ENCODE measurements around the gene PEX12. TPM values are rescaled to one million over a fixed set of nuclear protein-coding genes. Genes with fewer than 3 reads are reported as not detected.
"Not testable (repeated sequence)": the region's sequence is repeated elsewhere in the genome, so short reads cannot be mapped to it uniquely, and the experiment has no call there.

PEX12 gene
- polyA plus RNA-seq, 1 donor (not counting 4 experiments of a cell fraction or from before 2014, with no cell fraction given): 6.4 TPM

DNA sequence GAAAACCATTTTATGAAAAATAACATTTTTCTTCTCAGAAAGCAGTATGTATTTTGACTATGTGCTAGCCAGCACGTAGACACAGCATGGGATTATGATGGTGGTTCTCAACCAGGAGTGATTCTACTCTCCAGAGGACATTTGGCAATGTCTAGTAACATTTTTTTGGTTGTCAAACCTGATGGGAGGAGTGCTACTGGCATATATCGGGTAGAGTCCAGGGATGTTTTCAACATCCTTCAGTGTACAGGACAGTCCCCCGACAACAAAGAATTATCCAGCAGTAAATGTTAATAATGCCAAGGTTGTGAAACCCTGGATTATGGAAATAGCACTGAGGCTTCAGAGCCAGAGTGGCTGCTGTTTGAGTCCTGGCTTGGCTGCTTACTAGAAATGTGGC, 36.4 kb upstream of the PEX12 start:
- peaks cover 3% of the 10 kb centered on the region for H4K20me1 ChIP-seq (ENCODE audit: control insufficient read depth, extremely low read depth, insufficient read depth, low read length)

DNA sequence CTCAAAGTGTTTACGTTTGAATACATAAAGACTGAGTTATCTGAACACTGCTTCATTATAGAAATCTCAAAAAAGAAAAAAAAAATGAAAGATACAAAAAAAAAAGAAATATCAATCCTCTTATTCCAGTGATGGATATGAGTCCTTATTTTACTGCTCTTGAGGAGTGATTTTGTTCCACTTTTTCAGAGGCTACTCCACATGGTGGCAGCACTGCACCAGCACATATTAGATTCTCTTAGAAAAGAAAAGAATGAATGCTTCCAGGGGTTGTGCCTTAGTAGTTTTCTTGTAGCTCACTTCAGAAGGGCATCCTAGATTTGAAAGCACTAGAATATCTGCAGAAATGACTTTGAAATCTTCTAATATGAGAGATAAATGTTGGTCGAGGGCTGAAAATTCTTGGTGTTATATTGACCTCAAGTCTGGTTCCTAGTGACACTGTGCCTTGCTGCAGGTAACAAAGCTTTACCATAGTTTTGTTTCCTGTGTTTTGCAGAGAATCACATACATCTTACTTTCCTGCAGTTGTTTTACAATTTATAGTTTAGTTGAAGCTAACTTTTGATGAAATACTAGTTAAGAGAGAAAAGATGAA, 34.7 kb upstream of the PEX12 start:
- Histone ChIP-seq H3K4me3 (ENCODE audit: control insufficient read depth in 2 of 3, extremely low read depth in 1 of 3, insufficient read depth in 2 of 3, low read depth in 1 of 3, low read length in 3 of 3) (no peak overlapping the region), H3K9me3 (ENCODE audit: control insufficient read depth, low read depth, low read length) (no peaks in the 10 kb centered on the region), H3K36me3 (ENCODE audit: control insufficient read depth in 2 of 2, extremely low read depth in 1 of 2, insufficient read depth in 2 of 2, low read length in 2 of 2) (peaks cover 15 to 35% of the 10 kb centered on the region in 2 experiments), H4K20me1 (ENCODE audit: control insufficient read depth, extremely low read depth, insufficient read depth, low read length) (peaks cover 3% of the 10 kb centered on the region), H2AFZ (ENCODE audit: control insufficient read depth, low read length) (no peak overlapping the region), H3K27me3 (ENCODE audit: control insufficient read depth, extremely low read depth, insufficient read depth, low read length) (no peaks in the 10 kb centered on the region), H3K27ac (ENCODE audit: control insufficient read depth, insufficient read depth, low read length) (no peak overlapping the region), H3K79me2 (ENCODE audit: control insufficient read depth, insufficient read depth, low read length) (peaks cover 20% of the 10 kb centered on the region), H3K9me1 (ENCODE audit: control insufficient read depth, extremely low read depth, insufficient read depth, low read length) (no peaks in the 10 kb centered on the region), H3K4me2 (ENCODE audit: control insufficient read depth, extremely low read depth, insufficient read depth, low read depth, low read length) (no peak overlapping the region), H3K4me1 (ENCODE audit: control insufficient read depth, extremely low read depth, insufficient read depth, low read length) (no peaks in the 10 kb centered on the region), H3K9ac (ENCODE audit: control insufficient read depth, extremely low read depth, insufficient read depth, low read length) (no peak overlapping the region)
- no peak for FAIRE-seq
- no peak for DNase-seq (ENCODE audit: low read depth, low spot score)
- TF ChIP-seq, protein P1, sequence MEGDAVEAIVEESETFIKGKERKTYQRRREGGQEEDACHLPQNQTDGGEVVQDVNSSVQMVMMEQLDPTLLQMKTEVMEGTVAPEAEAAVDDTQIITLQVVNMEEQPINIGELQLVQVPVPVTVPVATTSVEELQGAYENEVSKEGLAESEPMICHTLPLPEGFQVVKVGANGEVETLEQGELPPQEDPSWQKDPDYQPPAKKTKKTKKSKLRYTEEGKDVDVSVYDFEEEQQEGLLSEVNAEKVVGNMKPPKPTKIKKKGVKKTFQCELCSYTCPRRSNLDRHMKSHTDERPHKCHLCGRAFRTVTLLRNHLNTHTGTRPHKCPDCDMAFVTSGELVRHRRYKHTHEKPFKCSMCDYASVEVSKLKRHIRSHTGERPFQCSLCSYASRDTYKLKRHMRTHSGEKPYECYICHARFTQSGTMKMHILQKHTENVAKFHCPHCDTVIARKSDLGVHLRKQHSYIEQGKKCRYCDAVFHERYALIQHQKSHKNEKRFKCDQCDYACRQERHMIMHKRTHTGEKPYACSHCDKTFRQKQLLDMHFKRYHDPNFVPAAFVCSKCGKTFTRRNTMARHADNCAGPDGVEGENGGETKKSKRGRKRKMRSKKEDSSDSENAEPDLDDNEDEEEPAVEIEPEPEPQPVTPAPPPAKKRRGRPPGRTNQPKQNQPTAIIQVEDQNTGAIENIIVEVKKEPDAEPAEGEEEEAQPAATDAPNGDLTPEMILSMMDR (optimal IDR thresholded peaks at IDR 0.05 in 1 of 3, IDR thresholded peaks at IDR 0.05 in 1 of 3, conservative IDR thresholded peaks at IDR 0.05 in 1 of 3; ENCODE audit: extremely low read depth in 1 of 3, insufficient read depth in 2 of 3, low read length in 3 of 3): peak; percentile 36 to 51 (median 50)
- TF ChIP-seq EZH2 (IDR thresholded peaks at IDR 0.05; ENCODE audit: low read length): no peak
- dilution Hi-C loops (cut with MboI; ENCODE audit: extremely low pct_ligation_motif_present, low sequenced_read_pairs): no loop called here

More for the DNA sequence above, 36.4 kb upstream of the PEX12 start:
- H3K9ac ChIP-seq (ENCODE audit: control insufficient read depth, extremely low read depth, insufficient read depth, low read length): no peak overlapping the region
- H3K9me1 ChIP-seq (ENCODE audit: control insufficient read depth, extremely low read depth, insufficient read depth, low read length): no peaks in the 10 kb centered on the region
- peaks cover 10 to 26% of the 10 kb centered on the region in 2 experiments for H3K36me3 ChIP-seq (ENCODE audit: control insufficient read depth in 2 of 2, extremely low read depth in 1 of 2, insufficient read depth in 2 of 2, low read length in 2 of 2)
- no peak overlapping the region for H3K4me3 ChIP-seq (ENCODE audit: control insufficient read depth in 2 of 3, extremely low read depth in 1 of 3, insufficient read depth in 2 of 3, low read depth in 1 of 3, low read length in 3 of 3)
- no peak for DNase-seq (ENCODE audit: low read depth, low spot score)
- H3K79me2 ChIP-seq (ENCODE audit: control insufficient read depth, insufficient read depth, low read length): peaks cover 20% of the 10 kb centered on the region
- H3K27ac ChIP-seq (ENCODE audit: control insufficient read depth, insufficient read depth, low read length): no peak overlapping the region
- no peak overlapping the region for H2AFZ ChIP-seq (ENCODE audit: control insufficient read depth, low read length)
- FAIRE-seq: no peak
- no peaks in the 10 kb centered on the region for H3K4me1 ChIP-seq (ENCODE audit: control insufficient read depth, extremely low read depth, insufficient read depth, low read length)
- dilution Hi-C loops (cut with MboI; ENCODE audit: extremely low pct_ligation_motif_present, low sequenced_read_pairs): no loop called here
- no peaks in the 10 kb centered on the region for H3K27me3 ChIP-seq (ENCODE audit: control insufficient read depth, extremely low read depth, insufficient read depth, low read length)
- TF ChIP-seq EZH2 (IDR thresholded peaks at IDR 0.05; ENCODE audit: low read length): no peak
- TF ChIP-seq, protein P1 (optimal IDR thresholded peaks at IDR 0.05 in 1 of 3, IDR thresholded peaks at IDR 0.05 in 1 of 3, conservative IDR thresholded peaks at IDR 0.05 in 1 of 3; ENCODE audit: extremely low read depth in 1 of 3, insufficient read depth in 2 of 3, low read length in 3 of 3): no peak
- no peaks in the 10 kb centered on the region for H3K9me3 ChIP-seq (ENCODE audit: control insufficient read depth, low read depth, low read length)
- no peak overlapping the region for H3K4me2 ChIP-seq (ENCODE audit: control insufficient read depth, extremely low read depth, insufficient read depth, low read depth, low read length)

DNA sequence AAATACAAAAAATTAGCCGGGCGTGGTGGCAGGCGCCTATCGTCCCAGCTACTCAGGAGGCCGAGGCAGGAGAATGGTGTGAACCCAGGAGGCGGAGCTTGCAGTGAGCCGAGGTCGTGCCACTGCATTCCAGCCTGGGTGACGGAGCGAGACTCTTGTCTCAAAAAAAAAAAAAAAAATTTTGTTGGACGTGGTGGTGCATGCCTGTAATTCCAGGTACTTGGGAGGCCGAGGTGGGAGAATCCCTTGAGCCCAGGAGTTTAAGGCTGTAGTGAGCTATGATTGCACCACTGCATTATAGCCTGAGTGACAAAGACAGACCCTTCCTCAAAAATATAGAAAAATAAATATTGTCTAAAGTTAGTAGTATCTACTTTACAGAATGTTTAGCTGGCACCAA, 32.4 kb upstream of the PEX12 start:
- H3K27me3 ChIP-seq (ENCODE audit: control insufficient read depth, extremely low read depth, insufficient read depth, low read length); H2AFZ ChIP-seq (ENCODE audit: control insufficient read depth, low read length); H3K4me3 ChIP-seq (ENCODE audit: control insufficient read depth in 2 of 3, extremely low read depth in 1 of 3, insufficient read depth in 2 of 3, low read depth in 1 of 3, low read length in 3 of 3); FAIRE-seq; DNase-seq (ENCODE audit: low read depth, low spot score); H3K9me1 ChIP-seq (ENCODE audit: control insufficient read depth, extremely low read depth, insufficient read depth, low read length); H4K20me1 ChIP-seq (ENCODE audit: control insufficient read depth, extremely low read depth, insufficient read depth, low read length); H3K4me1 ChIP-seq (ENCODE audit: control insufficient read depth, extremely low read depth, insufficient read depth, low read length); H3K9me3 ChIP-seq (ENCODE audit: control insufficient read depth, low read depth, low read length); H3K9ac ChIP-seq (ENCODE audit: control insufficient read depth, extremely low read depth, insufficient read depth, low read length); H3K27ac ChIP-seq (ENCODE audit: control insufficient read depth, insufficient read depth, low read length); H3K4me2 ChIP-seq (ENCODE audit: control insufficient read depth, extremely low read depth, insufficient read depth, low read depth, low read length); dilution Hi-C loops (cut with MboI; ENCODE audit: extremely low pct_ligation_motif_present, low sequenced_read_pairs): not testable (repeated sequence)
- H3K36me3 ChIP-seq (ENCODE audit: control insufficient read depth in 2 of 2, extremely low read depth in 1 of 2, insufficient read depth in 2 of 2, low read length in 2 of 2): peaks cover 19 to 43% of the 10 kb centered on the region in 2 experiments
- peaks cover 17% of the 10 kb centered on the region for H3K79me2 ChIP-seq (ENCODE audit: control insufficient read depth, insufficient read depth, low read length)
